Transverse colon (tissue), 4 donors: ENCODE data around the gene TMEM181.

Experiments used
- CTCF ChIP-seq, 5 experiments: fragments of 200-600 bp in 3 of 5; fragments of 450-650 bp in 2 of 5; sonication (generic) in 3 of 5; IDR thresholded peaks; 1 replicate in 2 of 5; 2 replicates in 3 of 5; pipeline ENCODE4 v1.5.1; 2016 to 2017; ENCODE audit warnings: antibody characterized with exemption in 5 of 5, inconsistent platforms in 3 of 5, mild to moderate bottlenecking in 2 of 5, moderate library complexity in 1 of 5
- EP300 ChIP-seq: sonication (generic); formaldehyde crosslinking; IDR thresholded peaks from one replicate; pipeline ENCODE4 v1.6.1; 2017; ENCODE audit warnings: antibody characterized with exemption, low read depth
- POLR2A ChIP-seq: fragments of 450-650 bp; IDR thresholded peaks from one replicate; pipeline ENCODE4 v1.6.1; 2016; ENCODE audit warnings: antibody characterized with exemption, mild to moderate bottlenecking, moderate library complexity
- POLR2AphosphoS5 ChIP-seq, 3 donors: sonication (generic); formaldehyde crosslinking; IDR thresholded peaks; one replicate each; pipeline ENCODE4 v1.6.1; 2016; ENCODE audit warnings: antibody characterized with exemption in 3 of 3

- no peak for TF ChIP-seq POLR2A
- no peak for TF ChIP-seq EP300
- TF ChIP-seq POLR2AphosphoS5 (IDR thresholded peaks at IDR 0.05) = no peak
- peak in 3 of 5 experiments; percentile 13 to 37 (median 16) for TF ChIP-seq CTCF (IDR thresholded peaks at IDR 0.05)
Measured at GRCh38 chr6:158595223-158595622, 35.3 kb downstream of the TMEM181 start.
